ENCODE data around the gene TMEM30B. TPM values are rescaled to one million over a fixed set of nuclear protein-coding genes. Genes with fewer than 3 reads are reported as not detected.

Gene TMEM30B
- total RNA-seq, 1 experiment from 2014 or later, result 0.12 TPM

GRCh38 chr14:61271552-61271951, 9.6 kb downstream of the TMEM30B start:
- RAD21 ChIA-PET (ENCODE audit: low non-redundant PET in 1 of 2, low total read pairs in 2 of 2, uncharacterized antibody in 2 of 2, unreplicated experiment in 2 of 2), result no interaction called here
- TF ChIP-seq TCF7L2 (IDR thresholded peaks at IDR 0.05; ENCODE audit: borderline replicate concordance, extremely low read depth, insufficient read depth, insufficient read length) (no peak), POLR2AphosphoS5 (IDR thresholded peaks at IDR 0.05; ENCODE audit: low read depth, low read length) (no peak)
- Histone ChIP-seq H2AFZ (ENCODE audit: low read depth, low read length, poor library complexity, severe bottlenecking) (no peak overlapping the region), H3K9ac (ENCODE audit: low read length) (no peak overlapping the region), H3K9me3 (ENCODE audit: control insufficient read depth in 1 of 2, insufficient read depth in 1 of 2, low read depth in 1 of 2, low read length in 2 of 2) (no peaks in the 10 kb centered on the region), H3K36me3 (ENCODE audit: control insufficient read depth in 1 of 2, insufficient read depth in 2 of 2, low read length in 2 of 2) (no peaks in the 10 kb centered on the region), H3K27ac (ENCODE audit: low read depth, low read length) (no peak overlapping the region), H3K4me2 (ENCODE audit: low read length) (no peak overlapping the region), H3K4me3 (replicated peaks in 1 of 2; ENCODE audit: low read depth in 1 of 2, low read length in 2 of 2) (no peak overlapping the region), H4K20me1 (ENCODE audit: insufficient read depth) (no peaks in the 10 kb centered on the region), H3K9me2 (ENCODE audit: insufficient read depth) (no peaks in the 10 kb centered on the region), H3K27me3 (ENCODE audit: insufficient read depth, low read length) (no peaks in the 10 kb centered on the region), H3K79me2 (ENCODE audit: insufficient read depth, low read length) (no peaks in the 10 kb centered on the region), H3K4me1 (ENCODE audit: control insufficient read depth in 1 of 2, insufficient read depth in 2 of 2, low read length in 2 of 2) (peaks cover 0 to 4% of the 10 kb centered on the region in 2 experiments; a peak in 1 of 4 replicates)
- POLR2A ChIA-PET, result no interaction called here
- BruUV-seq (replicated peaks), result no TSS peak
- DNase-seq (ENCODE audit: low read depth, low spot score) (no peak), ATAC-seq (no peak)
- intact Hi-C loops (cut with micrococcal nuclease), result no loop called here
- CTCF ChIA-PET, result no interaction called here

- H4K20me1 ChIP-seq (ENCODE audit: insufficient read depth), result no peaks in the 10 kb centered on the region
- H3K9ac ChIP-seq (ENCODE audit: low read length), result no peak overlapping the region
- DNase-seq (ENCODE audit: low read depth, low spot score), result no peak
- H3K27ac ChIP-seq (ENCODE audit: low read depth, low read length), result no peak overlapping the region
- no peaks in the 10 kb centered on the region for H3K36me3 ChIP-seq (ENCODE audit: control insufficient read depth in 1 of 2, insufficient read depth in 2 of 2, low read length in 2 of 2)
- ChIA-PET RAD21 (ENCODE audit: low non-redundant PET in 1 of 2, low total read pairs in 2 of 2, uncharacterized antibody in 2 of 2, unreplicated experiment in 2 of 2) (no interaction called here), POLR2A (no interaction called here), CTCF (no interaction called here)
- H3K9me3 ChIP-seq (ENCODE audit: control insufficient read depth in 1 of 2, insufficient read depth in 1 of 2, low read depth in 1 of 2, low read length in 2 of 2), result no peaks in the 10 kb centered on the region
- H3K79me2 ChIP-seq (ENCODE audit: insufficient read depth, low read length), result no peaks in the 10 kb centered on the region
- intact Hi-C loops (cut with micrococcal nuclease), result no loop called here
- no peak for ATAC-seq
- no TSS peak for BruUV-seq (replicated peaks)
- no peak overlapping the region for H3K4me3 ChIP-seq (replicated peaks in 1 of 2; ENCODE audit: low read depth in 1 of 2, low read length in 2 of 2)
- no peaks in the 10 kb centered on the region for H3K9me2 ChIP-seq (ENCODE audit: insufficient read depth)
- TF ChIP-seq SRF (IDR thresholded peaks at IDR 0.05; ENCODE audit: low read depth), result no peak
- no peak for TF ChIP-seq ZNF274 (IDR thresholded peaks at IDR 0.05; ENCODE audit: low read depth, low read length)
- no peak for TF ChIP-seq TCF7L2 (IDR thresholded peaks at IDR 0.05; ENCODE audit: borderline replicate concordance, extremely low read depth, insufficient read depth, insufficient read length)
- TF ChIP-seq ZBTB33 (IDR thresholded peaks at IDR 0.05; ENCODE audit: extremely low read depth, insufficient replicate concordance, low read length), result no peak
- TF ChIP-seq RAD21 (IDR thresholded peaks at IDR 0.05; ENCODE audit: low read depth), result no peak
- peaks cover 0 to 4% of the 10 kb centered on the region in 2 experiments; a peak in 1 of 4 replicates for H3K4me1 ChIP-seq (ENCODE audit: control insufficient read depth in 1 of 2, insufficient read depth in 2 of 2, low read length in 2 of 2)
- no peak overlapping the region for H3K4me2 ChIP-seq (ENCODE audit: low read length)
- no peaks in the 10 kb centered on the region for H3K27me3 ChIP-seq (ENCODE audit: insufficient read depth, low read length)
- H2AFZ ChIP-seq (ENCODE audit: low read depth, low read length, poor library complexity, severe bottlenecking), result no peak overlapping the region
Measured at GRCh38 chr14:61270714-61271113, 10.4 kb downstream of the TMEM30B start.

Measured in HCT116 (cell line).